Renal pelvis (tissue), 12 donors: ENCODE data around the gene RFC5. TPM values are rescaled to one million over a fixed set of nuclear protein-coding genes. Genes with fewer than 3 reads are reported as not detected.
"Not testable (repeated sequence)": the region's sequence is repeated elsewhere in the genome, so short reads cannot be mapped to it uniquely, and the experiment has no call there.

ENCODE experiments used
- DNase-seq: peaks from one replicate; pipeline ENCODE4 v3.0.0-alpha.2; 2013
- long read RNA-seq, 16 experiments: transcript quantifications; one replicate each; lab custom pipeline, GENCODE V29; 2026
- polyA plus RNA-seq, 3 donors: library from polyadenylated mRNA; unstranded; fragments of 120-200 nt; gene quantifications; one replicate each; pipeline ENCODE4 v1.2.1, GENCODE V29; 2013; ENCODE audit not compliant: insufficient read length in 3 of 3

Gene RFC5
- 10 to 100 TPM; 33.1 to 38.1 (median 38.0) TPM for polyA plus RNA-seq
- long read RNA-seq, donor 1, partial matches to known transcripts: 6 of 27 reads
- long read RNA-seq, donor 1, other reads (novel, unspliced or antisense): 17 of 27 reads
- long read RNA-seq, donor 2, transcript RFC5-204 (11 exons, 1,655 nt): major isoform, 8 of 9 reads
- long read RNA-seq, donor 2, partial matches to known transcripts: 0 of 9 reads
- long read RNA-seq, donor 2, other reads (novel, unspliced or antisense): 0 of 9 reads
- long read RNA-seq, donor 3, transcript RFC5-204 (11 exons, 1,655 nt): major isoform, 5 of 5 reads
- long read RNA-seq, donor 3, partial matches to known transcripts: 0 of 5 reads
- long read RNA-seq, donor 3, other reads (novel, unspliced or antisense): 0 of 5 reads
- long read RNA-seq, donor 4, partial matches to known transcripts: 0 of 13 reads
- long read RNA-seq, donor 4, other reads (novel, unspliced or antisense): 12 of 13 reads
- long read RNA-seq, donor 5, partial matches to known transcripts: 0 of 1 reads
- long read RNA-seq, donor 5, other reads (novel, unspliced or antisense): 0 of 1 reads
- long read RNA-seq, donor 6, transcript RFC5-204 (11 exons, 1,655 nt): major isoform, 8 of 8 reads
- long read RNA-seq, donor 6, partial matches to known transcripts: 0 of 8 reads
- long read RNA-seq, donor 6, other reads (novel, unspliced or antisense): 0 of 8 reads
- long read RNA-seq, donor 7, transcript RFC5-204 (11 exons, 1,655 nt): major isoform, 13 of 25 reads
- long read RNA-seq, donor 7, partial matches to known transcripts: 0 of 25 reads
- long read RNA-seq, donor 7, other reads (novel, unspliced or antisense): 12 of 25 reads
- long read RNA-seq, donor 8, partial matches to known transcripts: 0 of 1 reads
- long read RNA-seq, donor 8, other reads (novel, unspliced or antisense): 0 of 1 reads
- long read RNA-seq, donor 9, transcript RFC5-204 (11 exons, 1,655 nt): major isoform, 11 of 12 reads
- long read RNA-seq, donor 9, partial matches to known transcripts: 0 of 12 reads
- long read RNA-seq, donor 9, other reads (novel, unspliced or antisense): 0 of 12 reads
- long read RNA-seq, donor 10, transcript RFC5-204 (11 exons, 1,655 nt): major isoform, 7 of 7 reads
- long read RNA-seq, donor 10, partial matches to known transcripts: 0 of 7 reads
- long read RNA-seq, donor 10, other reads (novel, unspliced or antisense): 0 of 7 reads
- long read RNA-seq, donor 11, transcript RFC5-204 (11 exons, 1,655 nt): major isoform, 7 of 25 reads
- long read RNA-seq, donor 11, partial matches to known transcripts: 5 of 25 reads
- long read RNA-seq, donor 11, other reads (novel, unspliced or antisense): 13 of 25 reads
- long read RNA-seq, donor 12, partial matches to known transcripts: 0 of 3 reads
- long read RNA-seq, donor 12, other reads (novel, unspliced or antisense): 0 of 3 reads
- long read RNA-seq, donor 13, transcript RFC5-204 (11 exons, 1,655 nt): major isoform, 7 of 13 reads
- long read RNA-seq, donor 13, partial matches to known transcripts: 6 of 13 reads
- long read RNA-seq, donor 13, other reads (novel, unspliced or antisense): 0 of 13 reads
- long read RNA-seq, donor 14: 0 reads
- long read RNA-seq, donor 15, transcript RFC5-204 (11 exons, 1,655 nt): major isoform, 11 of 11 reads
- long read RNA-seq, donor 15, partial matches to known transcripts: 0 of 11 reads
- long read RNA-seq, donor 15, other reads (novel, unspliced or antisense): 0 of 11 reads
- long read RNA-seq, donor 16, transcript RFC5-204 (11 exons, 1,655 nt): major isoform, 8 of 8 reads
- long read RNA-seq, donor 16, partial matches to known transcripts: 0 of 8 reads
- long read RNA-seq, donor 16, other reads (novel, unspliced or antisense): 0 of 8 reads

GRCh38 chr12:118016424-118017264 lies at the start of gene RFC5:
TSS of gene RFC5 (plus strand) at chr12:118016703. CDS start at chr12:118016828, 125 bp downstream.
- DNase-seq: peak; percentile 98

GRCh38 chr12:117967043-117967442 lies 49.5 kb upstream of the RFC5 start:
- DNase-seq: no peak

GRCh38 chr12:117967512-117967911 lies 49.0 kb upstream of the RFC5 start:
- DNase-seq: no peak

- no peak for DNase-seq
Observed at GRCh38 chr12:117968151-117968789, 48.2 kb upstream of the RFC5 start.

- DNase-seq: peak; percentile 82
Observed at GRCh38 chr12:117968826-117969659, 47.5 kb upstream of the RFC5 start, which contains the start of gene KSR2. TSS of gene KSR2 (minus strand) at chr12:117968990. CDS start at chr12:117968255, 735 bp downstream.

- DNase-seq: no peak
Observed at GRCh38 chr12:117970334-117970733, 46.2 kb upstream of the RFC5 start.

GRCh38 chr12:117972301-117972700 lies 44.2 kb upstream of the RFC5 start:
- DNase-seq: no peak

- no peak for DNase-seq
Observed at GRCh38 chr12:117975006-117975405, 41.5 kb upstream of the RFC5 start.

GRCh38 chr12:117977373-117977772 lies 39.1 kb upstream of the RFC5 start:
- no peak for DNase-seq

- no peak for DNase-seq
Observed at GRCh38 chr12:117980616-117981015, 35.9 kb upstream of the RFC5 start.

- no peak for DNase-seq
Observed at GRCh38 chr12:117981267-117981666, 35.2 kb upstream of the RFC5 start.

GRCh38 chr12:117985182-117985581 lies 31.3 kb upstream of the RFC5 start:
- DNase-seq: no peak

- no peak for DNase-seq
Observed at GRCh38 chr12:117986705-117987469, 29.6 kb upstream of the RFC5 start.

- no peak for DNase-seq
Observed at GRCh38 chr12:117994551-117995438, 21.7 kb upstream of the RFC5 start.

- DNase-seq: no peak
Observed at GRCh38 chr12:117998719-117999118, 17.8 kb upstream of the RFC5 start.

GRCh38 chr12:117999806-118000205 lies 16.7 kb upstream of the RFC5 start:
- not testable (repeated sequence) for DNase-seq
